ENCODE data around the gene CETN3. TPM values are rescaled to one million over a fixed set of nuclear protein-coding genes. Genes with fewer than 3 reads are reported as not detected.

CETN3 gene
- total and polyA plus RNA-seq, 2 of the 13 experiments (the other 11 are each of a cell fraction or from before 2014, with no cell fraction given) = 15.4 to 71.5 TPM

- TF ChIP-seq TCF7L2 (IDR thresholded peaks at IDR 0.05; ENCODE audit: low read depth, low read length) (no peak), ATF1 (CRISPR knock-in tag; IDR thresholded peaks at IDR 0.05) (peak; percentile 24), RFX5 (IDR thresholded peaks at IDR 0.05; ENCODE audit: low read depth, low read length) (no peak), MAF1 (CRISPR knock-in tag; IDR thresholded peaks at IDR 0.05; ENCODE audit: borderline replicate concordance) (peak; percentile 84), ZNF564 (CRISPR knock-in tag; IDR thresholded peaks at IDR 0.05) (no peak), THRA (CRISPR knock-in tag; IDR thresholded peaks at IDR 0.05; ENCODE audit: borderline replicate concordance) (0 out of 2 replicates have a peak, but pooled peaks have one; percentile 40), NFKB2 (CRISPR knock-in tag; IDR thresholded peaks at IDR 0.05; ENCODE audit: borderline replicate concordance) (peak; percentile 54), ZNF567 (CRISPR knock-in tag; IDR thresholded peaks at IDR 0.05; ENCODE audit: borderline replicate concordance) (no peak), ZBTB42 (CRISPR knock-in tag; IDR thresholded peaks at IDR 0.05) (no peak), SRSF1 (optimal IDR thresholded peaks at IDR 0.05; ENCODE audit: low read depth, low read length) (no peak), HNRNPUL1 (IDR thresholded peaks at IDR 0.05; ENCODE audit: low read depth, low read length) (no peak), YEATS4 (CRISPR knock-in tag; IDR thresholded peaks at IDR 0.05; ENCODE audit: borderline replicate concordance) (peak; percentile 86), ZNF34 (CRISPR knock-in tag; IDR thresholded peaks at IDR 0.05; ENCODE audit: borderline replicate concordance) (0 out of 2 replicates have a peak, but pooled peaks have one; percentile 16), NR3C1 (CRISPR knock-in tag; IDR thresholded peaks at IDR 0.05) (no peak), ZHX1 (CRISPR knock-in tag; IDR thresholded peaks at IDR 0.05; ENCODE audit: low read depth) (0 out of 2 replicates have a peak, but pooled peaks have one; percentile 50), NFYB (CRISPR knock-in tag; IDR thresholded peaks at IDR 0.05) (peak; percentile 90), SOX13 (IDR thresholded peaks at IDR 0.05) (no peak), SOX13 (CRISPR knock-in tag; conservative IDR thresholded peaks at IDR 0.05 in 1 of 2, IDR thresholded peaks at IDR 0.05 in 1 of 2) (peak in 1 of 2 experiments; percentile 32; a peak in 2 of 4 replicates), ZNF10 (CRISPR knock-in tag; IDR thresholded peaks at IDR 0.05; ENCODE audit: borderline replicate concordance, low read depth) (no peak), ZNF552 (CRISPR knock-in tag; IDR thresholded peaks at IDR 0.05; ENCODE audit: borderline replicate concordance) (no peak), PPARG (CRISPR knock-in tag; conservative IDR thresholded peaks at IDR 0.05) (0 out of 2 replicates have a peak, but pooled peaks have one; percentile 14), ZNF761 (CRISPR knock-in tag; conservative IDR thresholded peaks at IDR 0.05) (no peak), ELF3 (CRISPR knock-in tag; IDR thresholded peaks at IDR 0.05) (peak; percentile 63; the same call in 1 of the 2 replicates), ATF7-NPFF (CRISPR knock-in tag; IDR thresholded peaks at IDR 0.05; ENCODE audit: low read depth) (peak; percentile 90), ASH2L (IDR thresholded peaks at IDR 0.05; ENCODE audit: insufficient read length, low read depth, low read length) (peak; percentile 86), KLF9 (CRISPR knock-in tag; IDR thresholded peaks at IDR 0.05; ENCODE audit: low read depth) (peak; percentile 46; the same call in 1 of the 2 replicates)
Measured at GRCh38 chr5:90409318-90410177, at the start of gene CETN3 (continued).

Data from HepG2 (cell line).